RPMI7951 (cell line): ENCODE results near the gene KIRREL1. TPM values are rescaled to one million over a fixed set of nuclear protein-coding genes. Genes with fewer than 3 reads are reported as not detected.

Experiments
- DNase-seq: peaks from one replicate; pipeline ENCODE4 v3.0.0-alpha.2; 2012; ENCODE audit warnings: low read depth
- total RNA-seq: library from RNA; depleted of rRNA; stranded (reverse); fragments of >200 nt; shearing (Covaris generic); gene quantifications from 2 replicates; pipeline ENCODE4 v1.2.3, GENCODE V29; 2014

KIRREL1 gene
- total RNA-seq, 1 experiment from 2014 or later = 77.3 TPM

DNA sequence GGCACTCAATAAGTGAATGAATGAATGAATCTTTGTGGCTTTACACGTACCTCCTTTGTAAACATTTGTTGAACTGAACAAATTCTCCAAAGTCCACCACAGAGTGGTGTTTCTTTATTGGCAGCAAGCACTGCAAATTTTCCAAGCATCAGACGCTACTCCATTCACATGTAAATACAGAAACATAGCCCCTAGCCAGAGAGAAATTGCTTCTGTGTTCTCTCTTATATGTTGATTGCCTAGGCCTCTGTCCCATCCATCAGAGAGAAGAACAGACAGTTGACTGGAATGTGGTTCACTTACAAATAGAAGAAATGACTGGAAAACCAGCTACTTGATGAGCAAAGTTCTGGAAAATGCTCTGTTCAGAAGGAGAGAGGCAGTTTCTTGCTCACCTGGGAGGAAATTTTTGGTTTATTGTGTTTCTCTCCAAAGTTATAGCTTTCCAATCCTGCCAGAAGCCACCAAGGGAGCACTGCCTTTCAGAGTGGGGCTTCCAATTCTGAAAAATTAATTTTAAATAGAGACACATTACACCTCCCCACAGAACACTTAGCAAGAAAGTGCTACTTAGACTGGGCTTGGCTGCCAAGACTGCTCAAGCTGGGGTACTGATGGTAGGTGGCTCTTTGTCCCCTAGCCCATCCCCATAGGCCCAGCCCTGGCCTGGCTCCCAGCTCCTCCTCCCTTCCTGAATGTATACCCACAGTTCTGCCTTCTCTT, 18.1 kb upstream of the KIRREL1 start:
- no peak for DNase-seq

DNA sequence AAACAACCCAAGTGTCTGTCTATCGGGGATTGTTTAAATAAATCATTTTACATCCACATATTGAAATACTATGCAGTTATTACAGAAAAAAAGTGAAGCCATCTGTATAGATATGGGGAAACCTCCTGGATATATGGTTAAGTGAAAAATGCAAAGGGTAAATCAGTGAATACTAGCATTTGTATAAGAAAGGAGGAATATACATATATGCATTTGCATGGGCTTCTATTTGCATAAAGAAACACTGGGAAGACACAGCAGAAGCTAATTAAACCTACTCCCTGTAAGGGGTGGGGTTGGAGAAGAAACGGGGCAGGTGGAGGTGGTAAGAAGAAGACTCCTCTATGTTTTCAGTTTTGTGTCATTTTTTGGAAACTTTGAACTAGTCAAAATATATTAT, 16.6 kb upstream of the KIRREL1 start:
- DNase-seq = no peak

DNA sequence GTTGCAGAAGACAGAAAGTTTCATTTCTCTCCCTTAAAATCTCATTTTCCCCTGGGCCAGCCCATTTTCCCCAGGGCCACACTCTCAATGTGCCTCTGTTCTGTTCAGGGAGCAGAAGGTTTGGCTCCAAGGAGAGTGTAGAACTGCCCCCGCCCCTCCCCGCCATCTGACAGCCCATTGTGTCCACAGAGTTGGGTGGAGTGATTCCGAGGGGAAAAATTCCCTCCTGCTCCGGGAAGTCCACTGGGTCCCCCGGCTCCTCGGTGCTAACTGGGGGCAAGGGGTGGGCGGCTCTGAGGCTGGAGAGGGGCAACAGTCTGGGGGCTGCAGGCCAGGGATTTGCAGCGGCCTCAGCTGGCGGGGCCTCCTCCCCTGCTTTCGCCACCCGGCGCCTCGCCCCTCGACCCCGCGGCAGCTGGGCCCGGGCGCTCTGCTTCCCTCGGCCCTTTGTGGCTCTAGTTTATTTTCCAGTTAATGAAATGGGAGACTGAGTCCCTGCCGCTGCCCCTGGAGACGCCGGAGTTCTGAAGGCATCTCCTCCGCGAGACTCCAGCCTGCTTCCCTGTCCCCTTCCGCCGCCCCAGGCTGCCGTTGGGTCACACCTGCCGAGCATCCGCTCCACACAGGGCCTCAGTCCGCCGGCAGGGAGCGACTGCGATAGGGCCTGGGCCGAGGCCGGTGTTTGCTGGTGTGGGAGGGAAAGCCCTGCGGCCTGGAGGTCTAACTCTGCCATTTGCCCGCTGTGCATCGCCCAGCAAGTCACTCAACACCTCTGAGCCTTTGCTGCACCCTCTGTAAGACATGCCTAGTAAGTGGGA, 14.7 kb upstream of the KIRREL1 start:
- DNase-seq = no peak

DNA sequence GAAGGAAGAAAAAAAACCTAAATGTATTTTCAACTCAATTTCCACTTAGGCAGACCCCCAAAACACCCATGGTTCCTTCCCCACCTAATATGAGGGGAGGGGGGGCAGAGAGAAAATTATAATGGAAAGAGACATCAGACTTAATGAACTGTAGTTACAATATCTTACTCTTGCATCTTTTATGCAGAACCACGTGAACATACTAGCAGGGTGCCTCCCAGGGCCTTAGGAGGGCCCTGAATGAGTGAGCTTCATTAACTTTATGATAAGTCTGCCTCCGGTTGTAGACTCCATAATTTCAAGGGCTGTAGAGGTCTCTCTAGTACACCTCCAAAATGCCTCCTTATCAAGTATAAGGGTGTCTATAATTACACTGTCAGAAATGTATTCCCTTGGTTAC, 11.3 kb upstream of the KIRREL1 start:
- no peak for DNase-seq

DNA sequence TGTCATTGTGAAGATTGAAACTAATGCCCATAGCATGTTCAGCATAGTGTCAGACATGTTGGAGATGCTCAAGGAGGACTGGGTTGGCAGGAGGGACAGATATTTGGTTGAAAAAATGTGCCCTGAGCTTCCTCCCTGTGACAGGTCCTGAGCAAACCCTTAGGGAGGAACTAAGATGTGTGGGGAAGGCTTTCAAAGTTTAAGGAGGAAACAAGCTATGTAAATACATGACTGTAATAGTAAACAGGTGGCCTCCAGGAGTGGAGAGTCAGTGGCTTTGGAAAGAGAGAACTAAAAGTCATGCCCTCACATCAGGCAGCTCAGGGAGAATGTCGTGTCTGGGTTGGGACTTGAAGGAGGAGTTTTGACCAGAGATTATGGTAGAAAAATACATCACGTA, 9.7 kb upstream of the KIRREL1 start:
- no peak for DNase-seq

DNA sequence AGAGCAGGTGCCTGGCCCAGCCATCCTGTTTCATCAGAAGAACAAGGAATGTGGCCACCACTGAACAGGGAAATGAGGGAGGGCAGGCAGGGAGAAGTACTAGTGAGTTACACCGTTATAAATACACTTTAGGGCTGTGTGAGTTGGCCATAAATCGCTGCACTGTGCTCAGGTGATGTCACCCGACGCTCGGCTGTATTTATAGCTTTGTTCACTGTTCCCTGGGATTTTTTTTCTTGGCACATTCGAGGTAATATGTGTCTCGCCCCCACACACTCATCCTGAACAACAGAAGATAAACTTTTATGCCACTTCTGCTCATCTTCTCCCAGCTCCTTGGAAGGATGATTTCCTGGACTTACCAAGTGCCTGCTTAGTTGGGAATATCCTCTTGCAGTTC, 9.0 kb upstream of the KIRREL1 start:
- DNase-seq = no peak

DNA sequence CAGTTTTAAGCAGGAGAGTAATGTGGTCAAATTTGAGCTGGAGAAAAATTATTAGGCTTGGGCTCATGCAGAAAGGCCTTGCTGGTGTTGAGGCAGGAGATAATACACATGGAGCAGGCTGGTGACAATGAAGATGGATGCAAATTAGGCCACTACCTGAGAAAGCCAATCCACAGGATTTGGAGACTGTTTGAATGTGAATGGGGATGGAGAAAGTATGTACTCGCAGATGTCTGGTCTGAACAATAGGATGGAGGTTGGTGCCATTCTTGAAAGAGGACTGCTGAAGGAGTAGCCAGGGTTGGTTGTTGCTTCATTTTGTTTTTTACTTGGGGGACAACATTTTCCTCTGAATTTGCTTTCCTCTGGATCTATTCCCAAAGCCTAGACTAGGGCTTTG, 8.0 kb upstream of the KIRREL1 start:
- DNase-seq = no peak

DNA sequence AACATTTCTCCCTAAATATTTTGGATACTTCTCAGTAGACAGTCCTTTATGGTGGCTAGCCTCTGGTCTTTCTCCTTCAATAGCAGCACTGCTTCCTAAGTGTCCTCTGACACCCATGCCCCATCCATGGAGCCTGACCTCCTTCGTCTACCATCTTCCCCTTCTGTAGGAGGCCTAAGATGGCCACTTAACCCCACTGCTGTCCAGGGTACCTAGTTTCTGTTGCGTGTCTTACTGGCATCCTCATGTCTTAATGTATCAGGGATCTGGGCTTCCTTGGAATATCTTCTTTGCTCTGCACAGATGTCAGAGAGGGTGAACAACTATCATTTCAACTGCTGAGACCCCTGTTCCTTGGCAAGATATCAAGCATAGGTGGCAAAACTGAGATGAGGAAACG, 5.4 kb upstream of the KIRREL1 start:
- no peak for DNase-seq

DNA sequence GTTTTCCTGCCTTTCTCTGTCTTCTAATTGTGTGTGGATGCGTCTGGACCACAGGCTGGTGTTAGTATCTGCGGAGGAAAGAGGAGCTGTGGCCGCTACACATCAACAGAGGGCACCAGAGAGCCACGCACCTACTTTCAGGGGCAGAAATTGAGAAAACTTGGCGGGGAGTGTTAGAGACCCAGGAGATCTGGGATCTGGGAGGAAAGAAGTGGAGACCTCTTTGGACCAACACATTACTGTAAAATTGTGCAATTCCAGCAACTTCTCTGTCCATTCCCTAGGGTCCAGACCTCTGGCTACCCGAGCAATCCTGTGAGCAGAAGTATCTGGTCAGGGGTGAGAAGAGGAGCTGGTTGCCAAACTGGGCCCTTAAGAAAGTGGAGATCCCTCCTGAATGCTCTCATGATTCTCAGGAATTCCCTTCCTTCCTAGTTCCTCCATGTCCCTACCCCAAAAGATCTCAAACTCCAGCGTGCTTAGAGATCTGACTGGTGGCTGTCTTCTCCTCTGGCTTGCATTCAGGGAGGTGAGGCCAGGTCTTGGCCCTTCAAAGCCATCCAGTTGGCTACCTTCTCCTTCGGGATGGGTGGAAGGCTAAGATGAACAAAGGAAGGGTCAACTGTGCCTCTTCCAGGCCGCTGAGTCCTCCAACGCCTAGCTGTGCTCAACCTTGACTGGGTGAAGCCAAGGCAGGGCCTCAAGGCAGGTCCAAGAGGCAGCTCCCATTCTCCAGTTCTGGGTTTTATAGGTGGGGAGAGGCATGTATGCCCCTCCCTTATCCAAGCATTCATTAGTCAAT, 1.2 kb upstream of the KIRREL1 start:
- peak; percentile 64 for DNase-seq

DNA sequence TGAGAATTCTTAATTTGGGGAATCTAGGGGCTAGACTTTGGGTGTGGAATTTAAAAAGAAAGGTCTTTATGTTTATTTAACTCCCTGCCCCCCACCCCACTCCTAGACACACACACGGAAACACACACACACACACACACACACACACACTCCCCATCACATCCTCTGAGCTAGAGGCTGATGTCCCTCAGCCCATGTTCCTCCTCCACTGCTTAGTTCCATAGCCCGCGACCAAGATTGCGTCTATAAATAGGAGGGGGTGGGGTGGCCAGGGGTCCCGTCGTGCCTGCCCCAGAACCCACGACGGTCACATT, 655 bp upstream of the KIRREL1 start:
- DNase-seq = peak; percentile 51

DNA sequence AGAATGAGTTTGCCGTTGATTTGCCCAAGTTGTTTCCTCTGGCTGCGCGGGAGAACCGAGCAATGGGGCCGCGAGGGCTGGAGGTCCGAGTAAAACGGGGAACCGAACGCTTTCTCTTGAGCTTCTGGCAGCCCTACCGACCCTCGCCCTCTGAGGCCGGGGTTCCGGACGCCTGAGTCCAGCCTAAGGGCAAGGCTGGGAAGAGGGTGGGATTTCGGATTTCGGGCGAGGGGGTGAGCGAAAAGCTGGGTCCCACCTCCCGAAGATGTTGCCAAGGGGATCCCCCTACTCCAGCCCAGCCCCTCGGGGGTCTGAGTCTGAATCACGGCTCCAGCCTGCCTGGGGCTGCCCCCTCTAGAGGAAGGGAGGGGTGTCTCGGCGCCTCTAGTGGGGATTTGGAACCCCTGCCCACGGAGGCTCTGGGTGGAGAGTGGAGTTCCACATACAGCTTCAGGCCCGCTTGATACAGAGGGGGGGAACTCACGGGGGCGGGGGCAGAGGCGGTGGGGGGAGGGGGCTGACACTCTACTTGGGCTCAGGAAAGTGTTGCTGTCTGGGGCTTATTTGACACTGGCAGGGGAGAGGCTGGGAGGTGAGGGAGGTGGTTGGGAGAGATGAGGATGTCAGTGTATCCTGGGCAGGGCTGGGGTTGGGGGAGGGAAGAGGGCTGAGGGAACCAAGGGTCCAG, 617 bp downstream of the KIRREL1 start:
- DNase-seq = no peak

DNA sequence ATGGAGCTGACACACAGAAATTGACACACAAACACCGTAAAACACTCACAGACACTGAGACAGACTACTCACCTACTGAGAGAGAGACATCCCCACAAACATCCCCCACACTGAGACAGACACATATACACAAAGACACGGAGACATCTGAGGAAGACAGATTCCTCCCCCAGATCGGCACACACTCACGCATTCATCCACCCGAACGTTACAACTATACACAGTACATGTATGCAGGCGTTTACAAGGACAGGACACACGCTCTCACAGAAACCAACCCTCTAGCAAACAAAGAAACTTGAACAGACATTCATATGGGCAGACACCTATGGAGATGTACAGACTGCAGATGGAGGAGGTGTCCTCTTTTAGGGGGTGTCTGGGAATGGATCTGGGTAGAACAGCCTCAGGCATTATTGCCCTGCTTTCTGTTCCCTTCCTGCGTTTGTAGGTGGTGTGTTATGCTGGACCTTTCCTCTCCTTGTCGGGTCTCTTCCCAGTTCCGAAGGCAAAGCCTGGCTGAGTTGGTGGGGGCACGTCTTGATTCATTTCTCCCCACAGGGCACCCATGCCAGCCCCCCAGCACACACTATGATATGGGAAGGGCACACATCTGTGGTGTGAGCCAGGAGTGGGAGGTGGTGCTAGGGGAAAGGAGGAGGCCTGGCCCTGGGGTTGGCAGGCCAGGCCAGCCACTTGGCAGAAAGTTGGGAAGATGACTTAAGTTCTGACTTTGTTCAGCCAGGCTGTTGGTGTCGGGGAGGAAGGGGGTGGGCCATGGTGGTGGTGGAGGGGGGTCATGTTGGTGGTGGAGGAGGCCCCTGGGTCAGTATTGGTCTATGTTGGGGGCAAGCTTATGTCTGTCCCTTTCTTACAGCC, 1.5 kb downstream of the KIRREL1 start:
- peak; percentile 49 for DNase-seq

DNA sequence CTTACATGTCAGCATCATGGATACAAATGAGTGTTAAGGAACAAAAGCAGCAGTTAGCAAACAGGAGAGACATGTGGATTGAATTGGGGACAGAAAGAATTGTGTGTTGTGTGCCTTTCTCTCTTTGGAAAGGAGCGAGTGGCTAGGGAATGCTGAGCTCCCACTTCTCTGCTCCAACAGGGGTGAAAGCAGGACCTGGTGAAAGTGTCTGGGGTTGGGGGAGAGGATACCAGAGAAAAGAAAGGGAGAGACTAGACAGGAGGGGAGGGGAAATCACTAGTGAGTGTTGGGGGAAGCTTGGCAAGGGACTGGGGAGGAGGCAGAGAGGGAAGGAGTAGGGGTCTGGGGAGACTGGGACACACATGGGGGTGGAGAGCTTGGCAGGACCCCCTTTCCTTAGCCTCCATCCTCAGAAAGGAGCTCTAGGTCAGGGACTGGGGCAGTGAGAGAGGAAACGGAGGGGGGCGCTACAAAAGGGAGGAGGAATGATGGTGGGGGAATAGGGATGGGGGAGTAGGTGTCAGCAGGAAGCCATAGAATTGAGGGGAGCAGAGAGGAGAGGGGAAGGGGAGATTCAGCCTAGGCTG, 2.2 kb downstream of the KIRREL1 start:
- DNase-seq = no peak

DNA sequence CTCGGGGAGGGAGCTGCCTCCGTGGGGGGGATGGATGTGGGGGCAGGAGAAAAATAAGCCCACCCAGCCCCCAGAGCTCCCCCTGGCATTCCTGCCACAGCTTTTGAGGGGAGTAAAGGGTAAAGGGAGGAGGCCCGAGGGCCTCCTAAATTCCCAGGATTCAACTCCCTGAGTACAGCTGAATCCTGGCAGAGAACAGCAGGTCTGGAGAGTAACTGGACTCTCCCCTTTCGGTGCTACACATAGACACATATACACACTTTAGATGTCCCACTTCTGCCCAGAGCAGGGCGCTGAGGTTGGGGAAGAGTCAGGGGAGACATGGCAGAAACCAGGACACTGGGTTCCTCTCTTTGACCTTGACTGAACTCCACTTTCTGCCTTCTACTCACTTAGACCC, 3.0 kb downstream of the KIRREL1 start:
- DNase-seq = no peak

DNA sequence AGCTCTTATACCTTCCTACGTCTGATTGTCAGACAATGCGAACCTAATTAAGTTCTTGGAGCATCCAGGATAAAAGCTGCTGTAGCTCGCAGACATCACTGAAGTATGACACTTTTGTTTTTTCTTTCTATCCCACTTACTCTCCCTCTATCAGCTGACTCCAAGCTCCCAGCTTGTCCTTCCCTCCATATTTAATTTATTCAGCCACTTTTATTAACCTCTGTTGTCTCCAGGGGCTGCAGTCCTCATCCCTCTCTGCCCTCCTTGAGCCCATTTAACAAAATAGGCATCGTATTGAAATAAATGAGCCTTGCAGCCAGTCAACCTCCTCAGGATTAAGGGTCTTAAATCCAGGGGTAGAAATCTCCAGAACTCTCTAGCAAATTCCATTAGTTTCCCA, 7.1 kb downstream of the KIRREL1 start:
- DNase-seq = no peak

DNA sequence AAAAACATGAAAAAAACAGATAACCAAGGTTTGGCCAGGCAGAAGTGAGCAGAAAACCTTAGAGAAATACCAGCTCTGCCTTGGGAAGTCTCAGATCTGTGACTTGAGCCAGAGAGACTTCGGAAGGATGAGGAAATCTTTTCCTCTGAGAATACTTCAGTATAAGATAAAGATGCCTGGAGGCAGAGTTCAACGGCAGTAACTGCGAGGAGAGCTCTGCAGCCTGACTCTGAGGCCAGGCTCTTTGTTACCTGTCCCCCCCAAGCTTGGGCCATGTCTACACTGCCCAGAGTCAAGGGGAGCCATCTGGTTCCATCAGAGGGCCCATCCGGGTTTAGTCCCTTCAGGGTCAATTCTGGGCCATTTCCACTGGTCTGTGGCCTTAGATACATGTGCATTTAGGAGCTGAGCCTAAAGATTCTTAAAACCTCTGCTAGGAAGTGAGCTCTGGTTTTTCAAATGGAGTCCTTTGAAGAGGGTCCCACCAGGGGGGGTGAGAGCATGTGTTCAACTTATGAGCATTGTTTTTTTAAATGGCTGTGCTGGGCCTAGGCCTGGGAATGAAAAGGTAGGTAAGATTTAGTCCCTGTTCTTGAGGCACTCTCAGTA, 8.7 kb downstream of the KIRREL1 start:
- DNase-seq = peak; percentile 59

DNA sequence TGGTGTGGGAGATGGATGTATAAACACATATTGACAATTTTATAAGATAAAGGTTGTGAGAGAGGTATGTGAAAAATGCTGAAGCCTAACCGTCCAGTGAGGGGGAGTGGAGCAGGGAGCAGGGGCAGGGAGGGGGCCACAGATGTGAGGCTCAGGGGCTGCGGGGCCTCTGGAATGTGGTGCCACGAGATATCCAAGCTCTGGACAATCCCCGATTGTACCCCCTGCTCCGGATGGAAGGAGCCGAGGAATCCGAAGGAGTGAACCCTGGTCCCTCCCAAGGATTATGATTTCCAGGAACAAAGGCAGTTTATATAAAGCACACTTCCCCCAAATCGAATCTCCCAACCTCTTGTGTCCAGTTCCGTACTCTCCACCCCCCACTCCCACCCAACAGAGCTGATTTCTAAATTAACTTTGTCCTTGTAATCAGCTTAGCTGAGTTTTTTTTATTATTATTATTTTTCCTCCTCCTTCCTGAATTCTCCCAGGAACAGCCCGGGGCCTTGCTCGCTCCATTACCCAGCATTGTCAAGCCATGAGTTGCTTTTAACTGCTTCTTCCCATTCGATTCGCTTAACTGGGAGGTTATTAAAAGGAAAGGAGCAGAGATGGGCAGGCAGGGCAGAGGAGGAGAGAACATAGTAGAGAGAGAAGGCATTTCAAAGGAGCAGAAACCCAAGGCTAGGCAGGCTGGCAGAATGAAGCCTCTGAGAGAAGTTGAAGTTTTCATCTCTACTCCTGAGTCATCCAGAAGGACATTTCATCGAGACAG, 9.4 kb downstream of the KIRREL1 start:
- peak; percentile 78 for DNase-seq

DNA sequence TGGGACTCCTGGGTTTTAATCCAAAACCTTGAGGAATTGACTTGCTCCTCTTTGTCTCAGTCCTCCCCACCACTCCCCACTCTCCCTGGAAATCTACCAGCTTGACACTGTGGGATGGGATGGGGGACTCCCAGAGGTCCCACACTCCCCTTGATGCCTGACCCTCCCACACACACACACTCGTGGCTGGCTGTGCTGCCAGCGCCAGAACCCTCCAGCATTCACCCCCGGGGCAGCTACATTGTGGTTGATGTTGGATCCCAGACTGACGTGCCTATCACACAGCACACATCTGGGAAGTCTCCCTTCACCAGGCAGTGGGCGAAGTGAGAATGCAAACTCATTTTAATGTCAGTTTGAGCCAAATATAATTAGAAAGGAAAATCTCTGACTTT, 10.0 kb downstream of the KIRREL1 start:
- peak; percentile 90 for DNase-seq

DNA sequence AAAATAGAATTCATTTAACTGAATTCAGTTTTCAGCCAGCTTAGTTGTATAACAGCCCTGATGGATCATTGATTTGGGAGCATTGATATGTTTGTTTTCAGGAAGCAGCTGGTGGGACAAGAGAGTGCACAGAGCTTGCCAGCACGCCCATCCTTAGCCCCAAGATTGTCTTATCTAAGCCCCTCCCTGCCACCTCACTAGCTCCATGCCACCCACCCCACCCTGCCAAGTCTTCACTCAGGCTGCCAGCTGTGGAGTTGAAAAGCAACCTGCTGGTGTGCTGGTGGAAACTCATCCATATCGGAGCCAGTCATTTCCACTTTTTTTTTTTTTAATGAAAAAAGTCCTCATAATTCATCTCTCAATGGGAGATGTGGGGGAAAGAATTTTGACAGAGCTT, 11.8 kb downstream of the KIRREL1 start:
- DNase-seq = no peak

DNA sequence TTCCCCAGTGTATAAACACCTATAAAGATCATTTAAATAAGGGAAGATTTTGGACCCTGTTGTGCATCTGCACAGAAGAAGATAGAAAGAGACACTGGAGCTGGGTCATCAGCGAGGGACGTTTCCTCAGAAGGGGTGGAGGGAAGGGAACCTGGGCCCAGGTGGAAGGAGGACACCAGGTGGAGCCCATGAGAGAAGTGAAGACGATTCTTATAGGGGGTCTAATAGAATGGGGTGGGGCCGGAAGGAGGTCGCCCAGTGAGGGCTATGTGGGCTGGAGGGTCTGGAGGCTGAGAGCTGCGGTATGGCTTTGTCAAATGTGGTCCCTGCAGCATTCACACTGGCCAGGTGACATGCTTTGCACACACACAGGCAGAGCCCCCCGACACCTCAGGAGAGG, 13.7 kb downstream of the KIRREL1 start:
- no peak for DNase-seq
